BJ (cell line): ENCODE results near the gene ADAMTS12. TPM values are rescaled to one million over a fixed set of nuclear protein-coding genes. Genes with fewer than 3 reads are reported as not detected.
"Not testable (repeated sequence)": the region's sequence is repeated elsewhere in the genome, so short reads cannot be mapped to it uniquely, and the experiment has no call there.

Source experiments
- CTCF ChIA-PET: fragments of 350-600 bp; formaldehyde crosslinking; extraction: SDS; loops from one replicate; lab custom pipeline; 2021; ENCODE audit warnings: antibody characterized with exemption, inconsistent platforms; lab: Yijun Ruan, JAX
- POLR2A ChIA-PET: fragments of 300-600 bp; sonication (Branson Sonifier 250); formaldehyde crosslinking; extraction: SDS; loops from one replicate; lab custom pipeline; 2021; ENCODE audit warnings: antibody characterized with exemption; lab: Charles Lee
- DNase-seq: peaks from one replicate; pipeline ENCODE4 v3.0.0-alpha.2; 2011; ENCODE audit warnings: low read depth
- H3K27me3 ChIP-seq: 2 replicates; pipeline ENCODE4 v1.6.0; 2011; ENCODE audit warnings: low read length; ENCODE audit not compliant: control insufficient read depth, insufficient read depth
- H3K36me3 ChIP-seq: 2 replicates; pipeline ENCODE4 v1.5.1; 2011; ENCODE audit warnings: low read length; ENCODE audit not compliant: control insufficient read depth, insufficient read depth
- H3K4me3 ChIP-seq: 2 replicates; pipeline ENCODE4 v1.5.1; 2011; ENCODE audit warnings: low read depth, mild to moderate bottlenecking, control low read depth, low read length
- CTCF ChIP-seq: IDR thresholded peaks from 2 replicates; pipeline ENCODE4 v1.5.1; 2011; ENCODE audit warnings: low read depth, mild to moderate bottlenecking, control low read depth, inconsistent platforms, low read length, moderate library complexity; ENCODE audit not compliant: insufficient read depth
- polyA plus RNA-seq: library from polyadenylated mRNA; depleted of rRNA; stranded (reverse); fragments of >200 nt; gene quantifications from 2 replicates; pipeline ENCODE4 v1.2.3, GENCODE V29; 2011

ADAMTS12 gene
- polyA plus RNA-seq, 1 experiment, result 25.6 TPM

- peaks cover 2% of the 10 kb centered on the region for H3K36me3 ChIP-seq
- TF ChIP-seq CTCF, result no peak
- ChIA-PET POLR2A (no interaction called here), CTCF (no interaction called here)
- H3K4me3 ChIP-seq, result no peak overlapping the region
- H3K27me3 ChIP-seq, result no peaks in the 10 kb centered on the region
- DNase-seq, result no peak
Measured at GRCh38 chr5:33885679-33886078, 6.1 kb downstream of the ADAMTS12 start.

- ChIA-PET CTCF (no interaction called here), POLR2A (no interaction called here)
- no peak for DNase-seq
- Histone ChIP-seq H3K36me3 (peaks cover 2% of the 10 kb centered on the region), H3K27me3 (no peaks in the 10 kb centered on the region), H3K4me3 (no peak overlapping the region)
- TF ChIP-seq CTCF, result no peak
Measured at GRCh38 chr5:33883482-33883881, 8.3 kb downstream of the ADAMTS12 start.

DNA sequence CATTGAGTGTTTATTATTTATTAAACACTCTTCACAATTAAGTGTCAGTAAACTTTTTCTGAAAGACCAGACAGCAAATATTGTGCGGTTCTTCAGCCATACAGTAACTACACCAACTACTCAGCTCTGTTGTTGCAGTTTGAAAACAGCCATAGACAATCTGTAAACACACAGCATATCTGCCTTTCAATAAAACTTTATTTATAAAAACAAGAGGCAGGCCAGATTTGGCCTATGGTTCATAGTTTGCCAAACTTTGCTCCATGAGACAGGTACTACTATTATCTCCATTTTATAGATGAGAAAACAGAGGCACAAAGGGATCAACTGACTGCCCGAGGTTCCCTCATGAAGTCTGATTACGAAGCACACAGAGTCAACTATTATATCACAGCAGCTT is 11.5 kb downstream of the ADAMTS12 start:
- Histone ChIP-seq H3K27me3 (no peaks in the 10 kb centered on the region), H3K36me3 (peaks cover 2% of the 10 kb centered on the region), H3K4me3 (no peak overlapping the region)
- ChIA-PET CTCF (interaction anchor here (0.5 kb wide), 1 partner anchor 99 kb away, joined by 6 read pairs; no protein-coding TSS in a partner anchor), POLR2A (no interaction called here)
- no peak for DNase-seq
- TF ChIP-seq CTCF, result no peak

DNA sequence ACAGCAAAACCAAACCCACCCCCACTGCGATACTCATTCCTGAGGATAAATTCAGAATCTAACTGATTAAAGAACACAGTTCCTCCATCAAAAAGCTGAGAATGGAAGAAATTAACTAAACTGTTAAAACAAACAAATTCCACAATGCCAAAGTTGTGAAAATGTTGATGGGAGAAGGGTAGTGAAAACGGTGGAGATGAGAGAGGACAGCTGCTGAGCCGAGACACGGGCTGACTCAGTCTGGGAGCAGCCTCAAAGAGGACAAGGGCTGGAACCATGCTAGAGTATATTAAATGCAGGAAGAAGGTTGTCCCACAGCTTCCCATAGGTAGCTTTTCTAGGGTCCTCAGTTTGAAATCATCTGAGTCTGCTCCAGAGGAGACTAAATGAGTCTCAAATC is 14.3 kb downstream of the ADAMTS12 start:
- H3K4me3 ChIP-seq, result no peak overlapping the region
- ChIA-PET POLR2A (no interaction called here), CTCF (no interaction called here)
- peaks cover 2% of the 10 kb centered on the region for H3K36me3 ChIP-seq
- TF ChIP-seq CTCF, result no peak
- no peaks in the 10 kb centered on the region for H3K27me3 ChIP-seq
- no peak for DNase-seq

- no peak for DNase-seq
- H3K36me3 ChIP-seq, result peaks cover 2% of the 10 kb centered on the region; the same call in 1 of the 2 replicates
- H3K4me3 ChIP-seq, result no peak overlapping the region
- CTCF ChIA-PET, result interaction anchor here (0.7 kb wide), 1 partner anchor 9 kb away, joined by 3 read pairs; no protein-coding TSS in a partner anchor
- no peaks in the 10 kb centered on the region for H3K27me3 ChIP-seq
- POLR2A ChIA-PET, result no interaction called here
- no peak for TF ChIP-seq CTCF
Measured at GRCh38 chr5:33867241-33867640, 24.5 kb downstream of the ADAMTS12 start.

- DNase-seq, H3K27me3 ChIP-seq, H3K4me3 ChIP-seq, H3K36me3 ChIP-seq, POLR2A ChIA-PET, CTCF ChIA-PET: not testable (repeated sequence)
Measured at GRCh38 chr5:33859177-33859576, 32.6 kb downstream of the ADAMTS12 start.
